Right ventricle myocardium inferior (tissue), 1 donor: ENCODE results near the gene PAQR3. TPM values are rescaled to one million over a fixed set of nuclear protein-coding genes. Genes with fewer than 3 reads are reported as not detected.
"Not testable (repeated sequence)": the region's sequence is repeated elsewhere in the genome, so short reads cannot be mapped to it uniquely, and the experiment has no call there.

Source experiments
- ATAC-seq: fragments of 200-7000 bp; cut with Tn5 transposase; one replicate; pipeline ENCODE4 v1.9.1; 2020; ENCODE audit warnings: mild to moderate bottlenecking, moderate library complexity
- DNase-seq: peaks from one replicate; pipeline ENCODE4 v3.0.0; 2021; ENCODE audit errors: missing footprints
- intact Hi-C: fragments of 100-400 bp; cut with DNase I; formaldehyde crosslinking; loops from one replicate; pipeline ENCODE4 v1.11.0; 2022
- total RNA-seq: library from RNA; stranded (reverse); fragmentation: NEBNext Ultra II Directional; extraction: Animal tissue kit (Norgen Biotek cat#: 25700); gene quantifications from one replicate; pipeline ENCODE4 v1.2.1, GENCODE V29; 2021
- donor health status: DM: no; HTN: yes; CAD: no; lungs with severe emphysema.

PAQR3 gene
- total RNA-seq, 1 donor from 2014 or later = 6.9 TPM

DNA sequence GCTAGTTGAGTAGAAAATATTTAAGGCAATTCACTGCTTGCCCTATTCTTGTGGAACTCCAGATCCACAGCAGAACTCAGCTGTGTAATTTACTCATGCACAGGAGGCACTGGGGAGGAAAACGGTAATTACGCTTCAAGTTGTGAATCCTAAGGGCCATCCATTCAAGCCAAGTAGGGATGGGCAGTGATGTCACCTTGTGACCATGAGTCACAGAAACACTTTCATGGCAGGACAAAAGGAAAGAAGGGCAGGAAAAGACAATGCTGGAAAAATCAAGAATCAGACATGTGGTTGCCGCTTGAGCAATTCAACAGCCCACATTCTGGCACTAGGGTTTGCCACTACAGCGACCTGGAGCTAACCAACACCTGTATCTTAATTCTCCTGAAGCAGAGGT lies 1.4 kb downstream of the PAQR3 start:
- intact Hi-C loops = no loop called here

DNA sequence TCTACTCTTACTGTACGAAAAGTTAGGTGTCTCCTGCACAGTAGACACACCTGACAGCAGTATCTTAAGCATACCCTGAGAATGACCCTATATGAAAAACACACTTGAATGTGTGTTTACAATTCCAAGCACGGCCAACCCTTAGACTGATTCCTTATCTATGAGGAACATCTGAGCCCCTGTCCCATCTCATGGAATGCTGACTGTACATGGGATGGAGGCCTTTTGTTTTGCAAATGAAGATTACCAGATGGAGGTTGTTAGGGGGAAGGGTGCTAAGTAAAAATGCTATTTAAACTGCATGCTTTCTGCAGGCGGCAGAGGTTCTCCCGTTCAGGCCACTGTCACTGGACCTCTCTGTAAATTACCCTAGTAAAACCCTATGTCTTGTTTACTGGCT lies 2.2 kb downstream of the PAQR3 start:
- no peak for DNase-seq
- intact Hi-C loops = no loop called here
- no peak for ATAC-seq

More for the DNA sequence above, 1.4 kb downstream of the PAQR3 start:
- DNase-seq (no peak), ATAC-seq (no peak)

DNA sequence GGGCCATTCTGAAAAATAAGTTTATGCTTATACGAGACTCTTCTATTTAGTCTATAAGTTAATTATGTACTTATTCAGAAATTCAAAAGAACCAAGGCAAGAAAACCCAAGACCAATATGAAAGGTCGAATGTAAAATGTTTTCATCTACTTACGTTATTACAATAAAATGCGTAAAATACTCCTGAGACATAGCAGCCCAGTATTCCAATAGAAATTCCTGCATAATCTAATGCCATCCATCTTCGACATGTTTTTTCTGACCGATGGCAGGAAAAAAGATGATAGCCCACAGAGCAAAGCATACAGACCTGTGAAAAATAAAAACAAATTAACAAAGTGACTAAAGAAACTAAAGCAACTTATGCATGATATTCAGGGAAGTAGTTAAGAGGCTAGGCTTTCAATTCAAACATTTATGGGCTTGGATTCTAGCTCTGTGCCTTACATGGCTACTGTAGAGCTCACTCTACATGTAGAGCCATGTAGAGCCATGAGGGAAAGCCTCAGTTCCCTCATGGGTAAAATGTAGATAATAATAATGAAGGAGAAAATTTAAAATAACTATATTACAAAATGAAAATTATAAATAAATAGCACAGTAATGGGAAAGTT lies 9.1 kb downstream of the PAQR3 start:
- no peak for ATAC-seq

DNA sequence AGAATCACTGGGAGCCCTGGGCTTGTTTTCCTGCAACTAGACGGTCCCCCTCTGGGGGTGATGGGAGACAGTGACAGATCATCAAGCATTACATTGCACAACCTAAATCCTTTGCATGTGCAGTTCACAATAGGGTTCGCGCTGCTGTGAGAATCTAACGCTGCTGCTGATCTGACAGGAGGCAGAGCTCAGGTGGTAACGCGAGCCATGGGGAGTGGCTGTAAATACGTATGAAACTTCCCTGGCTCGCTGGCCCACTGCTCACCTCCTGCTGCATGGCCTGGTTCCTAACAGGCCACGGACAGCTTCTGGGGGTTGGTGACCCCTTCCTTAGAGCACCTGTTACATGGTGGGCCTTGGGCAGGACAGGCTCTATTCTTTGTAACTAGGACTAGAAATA lies 10.4 kb downstream of the PAQR3 start:
- DNase-seq (peak; percentile 32), ATAC-seq (no peak)
- intact Hi-C loops = no loop called here

More for the DNA sequence above, 9.1 kb downstream of the PAQR3 start:
- DNase-seq = no peak
- intact Hi-C loops = no loop called here

DNA sequence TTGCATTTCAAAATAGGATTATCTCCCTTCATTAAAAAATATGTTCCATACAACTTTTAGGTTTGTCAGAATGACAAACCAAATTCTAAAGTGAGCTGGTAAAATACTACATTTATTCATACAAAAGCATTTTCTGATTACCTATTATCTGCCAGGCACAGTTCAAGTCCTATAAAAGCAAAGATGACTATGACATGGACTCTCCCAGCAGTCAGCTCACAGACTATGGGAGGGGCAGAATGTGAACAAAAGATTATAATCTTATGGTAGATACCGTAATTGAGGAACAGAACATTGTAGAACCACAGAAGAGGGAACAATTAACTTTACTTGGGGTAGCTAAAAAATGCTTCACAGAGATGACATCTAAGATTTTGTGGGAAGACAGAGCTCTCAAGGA lies 12.4 kb downstream of the PAQR3 start:
- no peak for DNase-seq
- intact Hi-C loops = no loop called here

DNA sequence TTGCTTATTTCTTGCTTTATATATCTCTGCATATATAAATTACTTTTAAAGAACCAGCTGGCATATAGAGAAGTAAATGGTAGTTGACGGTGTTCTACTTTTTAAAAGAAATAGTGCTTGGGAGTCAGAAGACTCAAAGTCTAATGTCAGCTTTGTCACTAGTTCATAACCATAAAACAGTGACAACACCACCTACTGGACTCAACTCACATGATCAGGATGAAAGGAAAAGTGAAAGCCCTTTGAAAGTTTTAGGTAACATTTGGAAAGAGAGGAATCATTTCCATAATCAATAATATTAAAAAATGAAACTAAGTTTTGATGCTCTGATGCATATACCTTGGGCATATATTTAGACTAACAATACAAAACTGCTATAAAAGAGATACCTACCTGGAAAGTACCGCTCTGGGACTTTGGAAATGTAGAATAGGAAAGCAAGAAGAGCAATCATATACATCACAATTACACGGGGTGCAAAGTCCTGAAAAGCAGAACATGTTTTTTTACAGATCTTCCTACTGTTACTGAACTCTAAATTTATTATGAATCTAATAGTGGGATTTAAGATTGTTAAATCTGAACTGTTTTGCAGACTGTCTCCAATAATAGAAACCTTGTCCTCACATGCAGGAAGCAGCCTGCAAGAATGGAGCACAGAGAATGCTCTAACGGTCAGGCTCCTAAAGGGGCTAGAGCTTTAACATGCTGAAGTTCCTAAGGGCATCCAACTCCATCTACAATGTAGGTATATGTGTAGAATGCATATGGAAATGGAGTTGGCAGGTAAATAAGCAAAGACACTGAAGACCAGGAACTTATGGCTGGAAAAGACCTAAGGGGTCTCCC lies 15.6 kb downstream of the PAQR3 start:
- DNase-seq (no peak), ATAC-seq (no peak)
- intact Hi-C loops = no loop called here

More for the DNA sequence above, 12.4 kb downstream of the PAQR3 start:
- ATAC-seq = no peak

DNA sequence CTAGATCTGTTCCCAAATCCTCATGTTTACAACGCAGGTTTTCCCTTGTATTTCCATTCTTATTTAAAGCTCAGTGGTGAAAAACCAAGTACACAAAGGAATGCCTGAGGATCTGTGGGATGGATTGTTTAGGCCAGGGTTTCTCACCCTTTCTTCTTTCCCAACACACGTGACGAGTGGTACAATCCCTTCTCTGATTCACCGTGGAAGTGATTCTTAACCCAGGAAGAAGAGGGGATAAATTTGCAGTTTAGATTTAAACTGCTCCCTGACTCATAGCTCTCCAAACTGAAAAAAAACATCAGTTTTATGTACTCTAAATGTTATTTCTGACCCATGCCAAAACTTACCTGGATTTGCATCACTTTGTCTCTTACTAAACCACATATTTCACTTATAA lies 17.0 kb downstream of the PAQR3 start:
- ATAC-seq = no peak
- intact Hi-C loops = no loop called here

DNA sequence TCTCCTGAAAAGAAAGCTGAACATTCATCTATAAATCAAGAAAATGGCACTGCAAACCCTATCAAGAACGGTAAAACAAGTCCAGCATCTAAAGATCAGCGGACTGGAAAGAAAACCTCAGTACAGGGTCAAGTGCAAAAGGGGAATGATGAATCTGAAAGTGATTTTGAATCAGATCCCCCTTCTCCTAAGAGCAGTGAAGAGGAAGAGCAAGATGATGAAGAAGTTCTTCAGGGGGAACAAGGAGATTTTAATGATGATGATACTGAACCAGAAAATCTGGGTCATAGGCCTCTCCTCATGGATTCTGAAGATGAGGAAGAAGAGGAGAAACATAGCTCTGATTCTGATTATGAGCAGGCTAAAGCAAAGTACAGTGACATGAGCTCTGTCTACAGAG lies 28.6 kb downstream of the PAQR3 start:
- ATAC-seq = no peak
- no peak for DNase-seq
- intact Hi-C loops = no loop called here

More for the DNA sequence above, 17.0 kb downstream of the PAQR3 start:
- DNase-seq = no peak

DNA sequence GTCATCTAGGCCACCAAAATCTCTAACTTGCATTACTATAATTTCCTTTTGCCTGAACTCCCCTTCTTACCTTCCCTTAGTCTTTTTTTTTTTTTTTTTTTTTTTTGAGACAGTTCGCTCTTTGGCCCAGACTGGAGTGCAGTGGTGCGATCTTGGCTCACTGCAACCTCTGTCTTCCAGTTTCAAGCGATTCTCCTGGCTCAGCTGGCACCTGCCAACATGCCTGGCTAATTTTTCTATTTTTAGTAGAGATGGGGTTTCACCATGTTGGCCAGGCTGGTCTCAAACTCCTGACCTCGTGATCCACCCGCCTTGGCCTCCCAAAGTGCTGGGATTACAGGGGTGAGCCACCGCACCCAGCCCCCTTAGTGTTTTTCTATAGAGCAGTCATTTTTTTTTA lies 30.3 kb downstream of the PAQR3 start:
- ATAC-seq, intact Hi-C loops: not testable (repeated sequence)

DNA sequence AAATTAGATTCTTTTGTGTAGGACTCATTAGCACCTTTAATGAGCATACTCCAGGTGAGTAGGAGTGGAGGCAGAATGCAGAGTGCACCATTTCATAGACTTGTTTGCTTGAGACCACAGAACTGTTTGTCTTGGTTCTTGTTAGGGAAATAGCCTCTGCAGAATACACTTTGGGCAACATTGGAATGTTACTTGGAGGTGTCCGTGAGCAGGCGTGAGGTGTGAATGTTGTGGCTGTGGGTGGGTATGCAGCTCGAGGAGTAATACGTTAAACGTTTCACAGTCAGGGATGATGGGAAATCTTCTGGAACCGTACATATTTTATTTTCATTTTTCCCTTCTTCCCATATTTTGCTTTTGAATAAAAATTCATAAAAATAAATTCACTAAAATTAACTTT lies 31.6 kb downstream of the PAQR3 start:
- no peak for DNase-seq
- intact Hi-C loops = no loop called here
- ATAC-seq = no peak

More for the DNA sequence above, 30.3 kb downstream of the PAQR3 start:
- not testable (repeated sequence) for DNase-seq

DNA sequence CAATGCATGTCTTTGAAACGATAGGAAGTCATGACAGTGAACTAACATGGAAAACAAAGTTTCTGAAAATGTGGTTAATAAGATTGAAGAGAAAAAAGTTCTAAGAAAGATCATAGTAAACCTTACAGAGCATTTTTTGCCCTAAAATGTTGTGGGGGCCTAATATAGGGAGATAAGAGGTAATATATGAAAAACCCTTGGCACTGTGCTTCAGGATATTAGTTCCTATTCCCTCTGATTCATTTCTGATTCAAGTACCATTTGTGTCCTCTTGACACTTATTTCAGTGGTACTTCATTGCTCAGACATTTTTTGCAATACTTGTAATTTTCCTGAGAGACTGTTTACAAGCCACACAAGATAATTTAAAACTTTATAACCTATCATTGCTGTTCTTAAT lies 35.1 kb downstream of the PAQR3 start:
- no peak for ATAC-seq
- intact Hi-C loops = no loop called here
- DNase-seq = no peak

DNA sequence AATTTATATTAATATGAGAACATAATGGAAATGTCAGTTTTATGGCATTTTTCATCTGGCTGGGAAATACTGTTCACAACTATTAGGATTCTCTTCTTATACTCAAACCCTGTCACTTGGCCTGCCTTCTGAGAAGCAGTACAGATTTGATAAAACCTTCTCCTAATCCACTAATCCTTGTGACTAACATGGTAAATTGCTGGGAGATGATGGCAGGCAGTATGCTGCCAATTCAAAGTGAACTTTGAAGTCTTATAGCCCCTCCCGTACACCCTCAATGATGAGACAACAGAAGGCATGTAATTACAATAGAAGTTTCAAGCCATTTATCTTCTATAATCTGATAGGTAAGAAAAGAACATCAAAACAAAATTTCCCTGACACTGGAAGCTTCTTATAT lies 36.9 kb downstream of the PAQR3 start:
- intact Hi-C loops = no loop called here
- DNase-seq = no peak
- ATAC-seq = no peak

DNA sequence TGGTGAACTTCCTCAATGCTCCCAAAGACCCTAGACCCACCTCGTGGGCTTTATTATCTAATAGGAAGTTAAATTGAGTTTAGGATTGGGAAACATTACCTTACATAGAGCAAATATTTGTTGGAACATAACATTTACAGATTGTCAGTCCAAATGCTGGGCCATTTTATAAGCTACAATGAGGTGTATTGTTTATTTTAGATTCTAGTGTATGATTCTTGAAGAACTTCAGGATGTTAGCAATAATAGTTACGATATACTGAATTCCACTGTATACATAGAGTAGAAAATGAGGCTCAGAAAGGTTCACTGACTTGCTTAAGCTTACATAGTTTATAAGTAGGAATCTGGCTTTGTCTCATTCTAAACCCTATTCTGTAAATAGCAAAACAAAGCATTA lies 37.4 kb downstream of the PAQR3 start:
- intact Hi-C loops = no loop called here
- DNase-seq = no peak
- ATAC-seq = no peak

DNA sequence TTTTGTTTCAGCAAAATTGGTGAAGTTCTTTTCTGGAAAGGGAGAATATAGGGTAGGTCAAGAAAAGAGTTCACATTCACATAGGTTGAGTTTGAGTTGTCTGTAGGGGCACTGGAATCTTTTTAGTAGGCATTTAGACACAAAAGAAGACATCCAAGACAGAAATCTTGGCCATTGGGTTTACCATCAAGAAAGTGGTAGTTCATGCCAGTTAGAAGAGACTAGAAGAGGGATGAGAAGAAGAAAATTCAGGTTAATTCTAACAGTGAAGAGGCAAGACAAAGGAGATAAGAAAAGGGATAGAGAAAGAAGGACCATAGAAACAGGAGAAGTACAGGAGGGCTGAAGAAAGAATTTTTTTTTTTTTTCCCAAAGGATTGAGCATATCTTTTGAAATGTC lies 39.9 kb downstream of the PAQR3 start:
- no peak for ATAC-seq
- intact Hi-C loops = no loop called here
- DNase-seq = no peak

DNA sequence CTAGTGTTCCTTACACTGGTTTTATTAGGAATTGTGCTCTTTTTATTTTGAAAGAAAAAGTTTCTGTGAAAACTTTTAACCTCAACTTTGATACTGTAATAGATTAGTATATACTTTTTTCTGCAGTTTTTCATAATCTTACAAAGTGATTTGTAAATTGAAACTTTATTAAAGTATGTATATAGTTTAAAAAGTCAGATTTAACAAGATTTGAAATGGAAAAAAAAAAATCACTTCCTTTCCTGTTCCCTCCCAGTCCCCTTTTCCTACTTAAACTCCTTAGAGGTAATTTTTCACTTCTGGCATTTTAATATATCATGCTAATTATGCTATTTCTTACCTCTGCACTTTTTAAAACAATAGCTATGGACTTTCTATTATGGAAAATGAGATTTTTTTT lies 49.3 kb downstream of the PAQR3 start:
- intact Hi-C loops = no loop called here
- no peak for DNase-seq

DNA sequence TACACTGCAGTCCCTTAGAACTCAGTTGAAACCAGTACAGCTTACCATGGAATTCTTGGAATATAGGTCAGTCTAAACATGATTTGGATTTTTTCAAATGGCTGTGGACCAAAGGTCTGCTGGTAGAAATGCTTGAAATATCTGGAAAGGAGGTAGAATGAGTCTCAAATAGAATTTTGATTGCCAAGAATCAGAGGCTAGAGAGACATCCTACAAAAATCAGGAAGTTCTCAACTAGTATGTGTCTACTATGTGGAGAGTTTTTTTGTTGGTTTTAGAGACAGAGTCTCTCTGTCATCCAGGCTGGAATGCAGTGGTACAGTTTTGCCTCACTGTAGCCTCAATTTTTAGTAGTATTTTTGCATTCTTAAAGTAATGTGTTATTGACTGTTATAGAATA lies 53.6 kb downstream of the PAQR3 start:
- DNase-seq = no peak
- no peak for ATAC-seq
- intact Hi-C loops = no loop called here

More for the DNA sequence above, 49.3 kb downstream of the PAQR3 start:
- ATAC-seq = no peak

DNA sequence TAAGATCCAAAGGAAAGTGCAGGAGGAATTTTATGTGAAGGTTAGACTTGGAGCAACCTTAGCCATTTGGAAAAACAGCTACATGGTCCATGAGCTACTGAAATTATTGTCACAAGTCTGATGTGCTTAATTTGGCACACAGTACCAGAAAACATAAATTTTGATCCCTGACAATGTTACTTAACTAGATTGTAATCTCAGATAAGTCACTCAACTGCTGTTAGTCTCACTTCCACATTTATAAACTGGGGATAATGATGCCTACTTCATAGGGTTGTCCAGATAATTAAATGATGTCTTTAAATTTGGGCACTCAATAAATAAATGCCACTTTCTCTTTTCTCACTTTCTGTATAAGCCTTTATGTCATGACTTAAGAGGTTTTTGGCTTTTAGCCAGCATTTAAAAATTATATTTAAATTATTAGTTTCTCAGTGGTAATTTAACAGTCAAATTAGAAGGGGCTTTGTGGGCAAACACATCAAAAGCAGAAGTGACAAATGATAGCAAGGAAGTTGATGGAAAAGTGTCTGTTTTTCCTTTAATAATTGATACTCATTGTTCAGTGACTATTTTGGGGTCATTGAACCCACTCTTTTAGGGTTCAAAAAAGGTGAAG lies 58.3 kb downstream of the PAQR3 start:
- DNase-seq (no peak), ATAC-seq (no peak)
- intact Hi-C loops = no loop called here

DNA sequence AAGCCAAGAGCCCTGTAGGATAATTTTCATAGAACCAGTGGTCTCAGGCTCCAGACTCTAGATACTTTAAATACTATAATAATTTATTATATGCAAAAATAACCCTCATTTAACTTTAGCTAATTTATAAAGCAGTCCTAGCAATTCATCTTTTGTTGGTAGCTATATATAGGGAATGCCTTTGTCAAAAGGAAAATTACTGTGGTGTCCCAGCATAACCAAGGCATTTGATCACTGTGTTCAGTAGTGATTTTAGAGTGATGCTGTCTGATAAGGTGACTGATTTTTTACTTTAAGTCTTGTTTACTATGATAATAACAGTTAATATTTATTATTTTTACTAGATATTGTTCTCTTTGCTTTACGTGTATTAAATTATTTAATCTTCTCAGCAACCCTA lies 61.2 kb downstream of the PAQR3 start:
- no peak for DNase-seq
- intact Hi-C loops = no loop called here
- ATAC-seq = no peak

DNA sequence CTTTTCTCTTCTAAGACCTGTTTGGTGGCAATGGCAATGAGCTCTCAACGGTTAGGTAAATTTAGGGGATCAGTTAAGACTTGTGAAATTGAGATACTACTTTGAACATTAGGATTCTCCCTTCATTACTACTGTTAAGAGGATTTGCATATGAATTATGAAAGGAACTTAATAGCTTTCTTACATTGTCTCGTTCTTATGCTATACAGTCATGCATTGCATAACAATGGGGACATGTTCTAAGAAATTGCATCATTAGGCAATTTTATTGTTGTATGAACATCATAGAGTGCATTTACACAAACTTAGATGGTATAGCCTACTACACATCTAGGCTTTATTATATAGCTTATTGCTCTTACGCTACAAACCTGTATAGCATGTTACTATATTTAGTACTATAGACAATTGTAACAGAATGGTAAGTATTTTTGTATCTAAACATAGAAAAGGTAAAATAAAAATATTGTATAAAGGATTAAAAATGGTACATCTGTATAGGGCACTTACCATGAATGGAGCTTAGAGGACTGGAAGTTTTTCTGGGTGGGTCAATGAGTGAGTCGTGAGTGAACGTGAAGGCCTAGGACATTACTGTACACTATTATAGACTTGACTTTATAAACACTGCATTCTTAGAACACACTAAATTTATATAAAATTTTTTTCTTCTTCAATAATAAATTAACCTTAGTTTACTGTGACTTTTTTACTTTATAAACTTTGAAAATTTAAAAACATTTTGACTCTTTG lies 62.5 kb downstream of the PAQR3 start:
- intact Hi-C loops = no loop called here
- DNase-seq = no peak
- ATAC-seq = no peak
